AG09319 (cell line): ENCODE results near the gene CYTIP.

Source experiments
- DNase-seq: peaks from one replicate; pipeline ENCODE4 v3.0.0-alpha.2; 2010; ENCODE audit warnings: low read depth; ENCODE audit errors: extremely low read depth
- TF ChIP-seq, protein P1 (sequence below): IDR thresholded peaks from 2 replicates; pipeline ENCODE4 v1.5.1; 2011; ENCODE audit warnings: low read depth, mild to moderate bottlenecking, inconsistent platforms, low read length, moderate library complexity

Gene CYTIP

GRCh38 chr2:157424374-157424773, 19.5 kb downstream of the CYTIP start:
- no peak for DNase-seq
- TF ChIP-seq, protein P1, sequence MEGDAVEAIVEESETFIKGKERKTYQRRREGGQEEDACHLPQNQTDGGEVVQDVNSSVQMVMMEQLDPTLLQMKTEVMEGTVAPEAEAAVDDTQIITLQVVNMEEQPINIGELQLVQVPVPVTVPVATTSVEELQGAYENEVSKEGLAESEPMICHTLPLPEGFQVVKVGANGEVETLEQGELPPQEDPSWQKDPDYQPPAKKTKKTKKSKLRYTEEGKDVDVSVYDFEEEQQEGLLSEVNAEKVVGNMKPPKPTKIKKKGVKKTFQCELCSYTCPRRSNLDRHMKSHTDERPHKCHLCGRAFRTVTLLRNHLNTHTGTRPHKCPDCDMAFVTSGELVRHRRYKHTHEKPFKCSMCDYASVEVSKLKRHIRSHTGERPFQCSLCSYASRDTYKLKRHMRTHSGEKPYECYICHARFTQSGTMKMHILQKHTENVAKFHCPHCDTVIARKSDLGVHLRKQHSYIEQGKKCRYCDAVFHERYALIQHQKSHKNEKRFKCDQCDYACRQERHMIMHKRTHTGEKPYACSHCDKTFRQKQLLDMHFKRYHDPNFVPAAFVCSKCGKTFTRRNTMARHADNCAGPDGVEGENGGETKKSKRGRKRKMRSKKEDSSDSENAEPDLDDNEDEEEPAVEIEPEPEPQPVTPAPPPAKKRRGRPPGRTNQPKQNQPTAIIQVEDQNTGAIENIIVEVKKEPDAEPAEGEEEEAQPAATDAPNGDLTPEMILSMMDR = no peak

DNA sequence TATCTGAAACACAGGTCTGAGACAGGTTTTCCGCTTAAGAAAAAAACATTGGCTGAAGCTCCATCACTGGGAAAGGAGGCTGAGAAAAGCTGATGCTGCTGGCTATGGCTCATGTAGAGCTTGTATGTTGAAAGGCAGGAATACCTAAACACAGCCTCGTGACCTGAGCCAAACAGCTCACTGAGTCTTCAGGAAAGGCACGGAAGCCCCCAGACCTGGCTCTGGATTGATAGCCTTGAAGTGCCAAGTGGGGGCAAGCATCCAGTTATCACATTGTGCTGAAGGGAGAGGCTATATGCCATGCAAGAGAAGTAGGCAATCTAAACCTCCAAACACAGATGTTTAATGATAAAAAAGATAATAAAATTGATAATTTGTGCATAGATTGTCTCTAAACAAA, 21.9 kb downstream of the CYTIP start:
- no peak for DNase-seq
- TF ChIP-seq, protein P1 = no peak

DNA sequence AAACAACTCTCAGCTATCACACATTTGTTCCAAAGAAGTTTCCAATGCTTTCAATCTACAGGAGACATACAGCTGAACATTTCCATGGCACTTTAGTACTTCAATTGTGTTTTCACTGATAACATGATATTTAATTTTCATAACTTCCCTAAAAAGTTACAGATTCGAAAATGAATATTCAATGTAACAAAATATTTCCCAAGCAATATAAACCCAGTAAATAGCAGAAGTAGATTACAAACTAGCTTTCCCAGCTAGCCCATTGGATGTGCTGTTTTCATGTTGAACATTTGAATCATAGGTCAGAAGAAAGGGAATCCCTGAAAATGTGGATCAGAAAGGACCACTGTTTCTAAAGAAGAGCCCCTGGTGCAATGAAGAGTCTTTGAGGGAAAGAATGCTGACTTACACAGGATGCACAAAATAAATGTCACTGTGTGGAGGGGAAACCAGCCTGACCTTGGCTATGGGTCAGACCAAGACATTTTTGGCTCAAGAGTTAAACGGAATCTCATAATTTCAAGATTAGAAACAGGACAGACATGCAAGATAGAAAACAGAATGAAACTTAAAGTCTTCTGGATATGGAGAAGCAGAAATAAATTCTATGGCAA, 22.5 kb downstream of the CYTIP start:
- no peak for DNase-seq

DNA sequence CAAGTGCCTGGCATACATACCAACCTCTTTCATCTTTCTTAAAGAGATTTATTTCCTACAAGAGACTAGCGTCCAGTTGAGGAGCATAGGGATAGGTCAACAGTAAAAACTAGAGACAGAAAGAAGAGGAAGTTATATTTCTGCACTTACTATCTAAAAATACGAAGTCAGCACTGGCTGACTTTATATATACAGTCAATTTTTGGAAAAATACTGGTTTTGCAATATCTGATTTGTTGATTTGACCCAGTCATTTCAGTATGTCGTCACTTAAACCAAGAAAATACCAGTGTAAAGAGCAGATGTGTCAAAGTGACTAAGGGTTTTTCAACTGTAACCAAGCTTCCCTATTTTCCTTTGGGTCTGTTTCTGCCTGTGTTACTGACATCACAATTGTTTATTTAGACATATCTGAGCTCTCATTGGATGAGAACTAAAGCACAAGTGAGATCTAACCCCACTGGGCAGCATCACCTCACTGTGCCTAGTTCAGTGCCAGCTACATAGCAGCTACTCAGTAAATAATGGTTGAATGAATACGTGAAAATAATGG, 23.0 kb downstream of the CYTIP start:
- TF ChIP-seq, protein P1 = no peak
- DNase-seq = peak; percentile 18

More for the DNA sequence above, 22.5 kb downstream of the CYTIP start:
- TF ChIP-seq, protein P1 = no peak

GRCh38 chr2:157419031-157419575, 24.8 kb downstream of the CYTIP start:
- DNase-seq = no peak
- TF ChIP-seq, protein P1 = no peak

DNA sequence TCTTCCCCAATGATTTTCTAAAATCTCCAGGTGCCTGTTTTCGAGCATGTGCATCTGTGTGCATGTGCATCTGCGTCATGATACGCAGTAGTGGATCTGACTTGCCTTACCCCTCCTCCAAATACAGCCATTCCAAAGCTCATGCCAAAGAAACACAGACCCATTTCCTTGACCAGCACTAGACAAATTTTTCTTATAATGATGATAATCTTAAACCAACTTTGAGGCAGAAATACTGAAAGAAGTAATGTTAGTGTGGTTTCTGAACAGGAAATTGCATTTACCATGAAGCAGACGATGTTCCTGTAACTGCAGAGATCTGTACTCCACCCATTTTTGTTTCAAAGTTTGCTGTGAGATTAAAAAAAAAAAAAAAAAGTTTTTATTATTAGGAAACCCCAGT, 25.6 kb downstream of the CYTIP start:
- TF ChIP-seq, protein P1 = no peak
- DNase-seq = no peak

- DNase-seq = no peak
Observed at GRCh38 chr2:157415591-157416101, 28.2 kb downstream of the CYTIP start.

More at GRCh38 chr2:157415591-157416101, 28.2 kb downstream of the CYTIP start:
- TF ChIP-seq, protein P1 = no peak
